Posterior cingulate gyrus (tissue), 11 donors: ENCODE measurements around the gene WDR59.

ENCODE experiments used
- DNase-seq, 10 donors: peaks; one replicate each; pipeline versions ENCODE4 v3.0.0 to v3.0.0-alpha.2; 2020 to 2021; ENCODE audit warnings: mixed read lengths in 3 of 10
- intact Hi-C: fragments of 100-400 bp; cut with DNase I; formaldehyde crosslinking; loops from one replicate; pipeline ENCODE4 v1.15.1; 2023

Gene WDR59

DNA sequence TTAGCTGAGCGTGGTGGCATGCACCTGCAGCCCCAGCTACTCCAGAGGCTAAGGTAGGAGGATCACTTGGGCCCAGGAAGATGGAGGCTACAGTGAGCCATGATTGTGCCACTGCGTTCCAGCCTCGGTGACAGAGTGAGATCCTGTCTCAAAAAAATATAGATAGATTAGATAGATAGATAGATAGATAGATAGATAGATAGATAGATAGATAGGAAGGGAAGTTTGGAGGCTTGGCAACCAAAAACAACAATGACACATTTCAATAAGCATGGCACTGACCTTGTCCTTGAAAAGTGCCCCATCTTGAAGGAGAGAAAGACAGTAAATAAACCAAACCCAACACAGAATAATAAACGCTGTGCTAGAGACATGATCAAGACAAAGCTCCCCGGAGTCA lies 152.7 kb downstream of the WDR59 start:
- DNase-seq = peak in 1 of 10 donors; percentile 21
- intact Hi-C loops = no loop called here

GRCh38 chr16:74831467-74831866 lies 153.5 kb downstream of the WDR59 start:
- intact Hi-C loops = no loop called here
- DNase-seq = no peak

GRCh38 chr16:74830648-74831047 lies 154.3 kb downstream of the WDR59 start:
- intact Hi-C loops = no loop called here
- DNase-seq = peak in 1 of 10 donors; percentile 19

- intact Hi-C loops = no loop called here
- DNase-seq = no peak
Measured at GRCh38 chr16:74829637-74830036, 155.3 kb downstream of the WDR59 start.

- DNase-seq = no peak
- intact Hi-C loops = no loop called here
Measured at GRCh38 chr16:74825941-74826340, 159.0 kb downstream of the WDR59 start.

GRCh38 chr16:74825016-74825415 lies 159.9 kb downstream of the WDR59 start:
- intact Hi-C loops = no loop called here
- no peak for DNase-seq
